Left hindlimb (tissue), 1 donor: ENCODE results near the gene PRSS36.
"Not testable (repeated sequence)": the region's sequence is repeated elsewhere in the genome, so short reads cannot be mapped to it uniquely, and the experiment has no call there.

Experiments
- DNase-seq: peaks from one replicate; pipeline ENCODE4 v3.0.0-alpha.2; 2018

The PRSS36 gene

DNA sequence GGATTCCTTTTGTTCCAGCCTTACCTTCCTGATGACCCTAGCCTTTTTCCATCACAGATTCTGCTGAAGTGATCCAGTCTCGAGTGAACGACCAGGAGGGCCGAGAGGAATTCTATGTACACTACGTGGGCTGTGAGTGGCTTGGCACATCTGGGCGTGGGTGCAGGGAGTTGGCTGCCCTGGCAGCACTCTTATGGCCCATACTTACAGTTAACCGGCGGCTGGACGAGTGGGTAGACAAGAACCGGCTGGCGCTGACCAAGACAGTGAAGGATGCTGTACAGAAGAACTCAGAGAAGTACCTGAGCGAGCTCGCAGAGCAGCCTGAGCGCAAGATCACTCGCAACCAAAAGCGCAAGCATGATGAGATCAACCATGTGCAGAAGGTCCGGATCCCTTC, 29.7 kb downstream of the PRSS36 start:
- peak; percentile 16 for DNase-seq

DNA sequence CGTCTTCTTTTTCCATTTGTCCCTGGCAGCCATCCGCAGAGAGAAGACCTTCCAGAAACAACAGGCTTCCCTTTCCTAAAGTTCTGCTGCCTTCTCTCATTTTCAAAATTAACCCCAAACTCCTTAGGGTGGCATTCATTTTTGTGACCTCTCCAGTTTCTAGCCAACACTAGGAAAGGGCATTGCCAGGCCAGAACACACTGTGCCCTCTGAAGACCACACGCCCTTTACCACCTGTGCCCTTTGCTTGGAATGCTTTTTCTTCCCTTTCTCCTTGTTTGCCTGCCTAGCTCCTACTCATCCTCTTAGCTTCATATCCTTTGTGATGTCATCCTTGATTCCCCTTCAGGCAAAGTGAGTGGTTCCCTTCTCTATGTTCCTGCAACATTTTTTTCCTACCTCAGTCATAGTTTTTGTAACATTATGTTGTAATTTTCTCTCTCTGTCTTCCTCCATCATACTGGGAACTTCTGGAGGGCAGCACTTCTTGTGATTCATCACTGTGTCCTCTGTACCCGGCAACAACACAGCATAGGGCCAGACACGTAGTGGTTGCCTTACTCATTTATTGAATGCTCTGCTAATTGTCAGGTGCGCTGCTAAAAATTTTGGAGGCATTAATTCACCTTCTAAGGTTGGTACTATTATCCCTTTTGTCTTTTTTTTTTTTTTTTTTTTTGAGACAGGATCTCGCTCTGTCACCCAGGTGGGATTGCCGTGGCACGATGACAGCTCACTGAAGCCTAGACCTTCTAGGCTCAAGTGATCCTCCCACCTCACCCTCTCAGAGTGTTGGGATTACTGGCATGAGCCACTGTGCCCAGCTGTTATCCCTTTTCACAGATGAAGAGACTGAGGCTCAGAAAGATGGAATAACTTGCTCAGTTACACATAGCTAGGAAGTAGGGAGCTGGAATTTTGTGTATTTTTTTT, 31.4 kb downstream of the PRSS36 start:
- peak; percentile 21 for DNase-seq

DNA sequence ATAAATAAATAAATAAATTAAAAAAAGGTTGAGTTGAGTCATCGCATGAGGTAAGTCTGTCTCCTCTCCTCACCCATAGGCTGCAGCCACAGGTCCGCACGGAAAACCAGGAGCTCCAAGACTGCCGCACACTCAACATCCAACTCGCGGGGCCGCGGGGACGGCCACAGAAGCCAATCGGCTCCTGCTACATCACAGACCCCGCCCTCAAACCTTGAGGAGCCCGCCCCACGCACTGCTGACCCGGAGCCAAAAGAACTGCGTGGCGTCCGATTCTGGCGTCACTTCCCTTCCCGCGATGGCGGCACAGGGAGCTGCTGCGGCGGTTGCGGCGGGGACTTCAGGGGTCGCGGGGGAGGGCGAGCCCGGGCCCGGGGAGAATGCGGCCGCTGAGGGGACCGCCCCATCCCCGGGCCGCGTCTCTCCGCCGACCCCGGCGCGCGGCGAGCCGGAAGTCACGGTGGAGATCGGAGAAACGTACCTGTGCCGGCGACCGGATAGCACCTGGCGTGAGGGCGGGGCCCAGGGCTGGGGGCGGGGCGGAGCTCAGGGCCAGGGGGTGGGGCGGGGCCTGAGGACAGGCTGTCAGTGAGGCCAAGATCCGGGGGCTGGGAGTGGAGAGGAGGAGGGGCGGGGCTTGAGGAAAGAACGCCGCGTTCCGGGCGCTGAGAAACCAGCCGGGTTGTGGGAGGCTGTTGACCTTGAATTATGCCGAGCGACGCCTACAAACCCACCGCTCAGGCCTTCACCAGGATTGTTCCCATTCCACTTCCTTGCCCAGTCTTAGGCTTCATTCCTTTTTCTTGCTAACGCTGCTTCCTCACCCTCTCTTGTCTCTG, 32.3 kb downstream of the PRSS36 start, which contains the start of gene KAT8:
KAT8 (plus strand) TSS at position 281 of the 839 bp plus-strand sequence; CDS start at position 299, 18 bp downstream.
- DNase-seq: peak; percentile 99

DNA sequence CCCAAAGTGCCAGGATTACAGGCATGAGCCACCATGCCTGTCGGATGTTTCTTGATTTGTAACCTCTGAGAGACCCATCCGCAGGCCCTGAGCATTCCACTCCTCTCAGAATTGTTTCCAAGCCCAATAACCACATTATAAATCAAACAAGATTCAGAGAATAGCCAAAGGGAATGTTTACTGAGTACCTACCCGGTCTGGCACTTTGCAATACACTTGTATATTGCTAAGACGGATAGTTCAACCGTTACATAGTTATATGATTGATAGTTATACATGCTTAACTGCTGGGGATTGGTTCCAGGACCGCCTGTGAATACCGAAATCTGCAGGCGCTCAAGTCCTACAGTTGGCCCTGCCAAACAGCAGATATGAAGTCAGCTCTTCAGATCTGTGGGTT, 35.4 kb downstream of the PRSS36 start:
- DNase-seq: no peak

DNA sequence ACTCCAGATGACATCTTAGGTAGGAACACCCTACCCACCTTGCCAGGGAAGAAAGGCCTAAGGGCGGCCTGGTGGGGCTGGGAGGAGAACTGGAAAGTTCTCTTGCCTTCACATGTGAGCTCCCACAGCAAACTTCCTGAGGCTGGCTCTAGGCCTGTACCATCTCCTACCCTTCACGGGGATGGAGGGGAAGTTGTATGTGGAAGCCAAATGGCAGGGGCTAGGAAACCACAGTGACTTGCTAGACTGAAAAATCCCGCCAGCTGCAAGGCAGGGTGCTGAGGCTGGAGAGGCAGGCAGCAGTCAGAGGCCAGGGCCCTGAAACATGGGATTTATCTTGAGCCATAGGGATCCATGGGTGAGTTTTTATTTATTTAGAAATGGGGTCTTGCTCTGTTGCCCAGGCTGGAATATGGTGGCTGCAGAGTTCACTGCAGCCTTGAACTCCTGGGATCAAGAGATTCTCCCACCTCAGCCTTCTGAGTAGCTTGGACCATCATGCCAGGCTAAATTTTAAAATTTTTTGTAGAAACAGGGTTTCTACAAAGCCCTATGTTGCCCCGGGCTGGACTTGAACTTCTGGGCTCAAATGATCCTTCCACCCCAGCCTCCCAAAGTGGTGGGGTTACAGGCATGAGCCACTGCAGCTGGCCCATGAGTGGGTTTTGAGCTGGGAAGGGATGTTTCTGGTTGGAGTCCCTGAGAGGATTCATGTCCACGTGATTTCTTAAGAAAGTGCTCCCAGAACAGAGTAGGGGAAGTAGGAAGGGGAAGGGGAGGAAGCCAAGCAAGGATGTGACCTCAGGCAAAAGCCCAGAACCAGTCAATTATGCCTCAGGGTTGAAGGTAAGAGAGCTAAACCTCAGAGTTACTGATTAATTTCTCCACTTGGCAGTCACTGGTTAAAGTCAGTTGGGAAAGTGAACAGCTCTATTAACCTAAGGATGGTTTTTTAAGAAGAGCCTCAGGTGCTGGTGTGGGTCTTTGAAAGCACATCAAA, 36.4 kb downstream of the PRSS36 start:
- DNase-seq: no peak

DNA sequence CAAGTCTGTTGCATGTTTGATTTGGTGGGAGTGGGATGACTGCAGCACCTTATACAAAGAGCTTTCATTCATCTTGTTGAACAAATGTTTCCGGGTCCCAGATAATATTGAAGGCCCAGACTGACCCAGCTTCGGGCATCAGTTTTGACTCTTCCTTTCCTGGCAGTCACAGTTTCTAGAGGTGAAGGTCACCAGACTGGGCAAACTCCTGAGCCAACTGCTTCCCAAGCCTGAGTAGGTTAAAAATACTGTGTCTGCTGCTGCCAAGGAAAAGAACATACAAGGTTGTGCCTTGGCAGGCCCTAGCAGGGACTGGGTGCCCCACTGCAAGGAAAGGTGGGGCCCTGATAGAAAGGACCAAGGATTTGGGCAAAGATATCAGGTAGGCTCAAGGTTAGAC, 37.2 kb downstream of the PRSS36 start:
- no peak for DNase-seq

DNA sequence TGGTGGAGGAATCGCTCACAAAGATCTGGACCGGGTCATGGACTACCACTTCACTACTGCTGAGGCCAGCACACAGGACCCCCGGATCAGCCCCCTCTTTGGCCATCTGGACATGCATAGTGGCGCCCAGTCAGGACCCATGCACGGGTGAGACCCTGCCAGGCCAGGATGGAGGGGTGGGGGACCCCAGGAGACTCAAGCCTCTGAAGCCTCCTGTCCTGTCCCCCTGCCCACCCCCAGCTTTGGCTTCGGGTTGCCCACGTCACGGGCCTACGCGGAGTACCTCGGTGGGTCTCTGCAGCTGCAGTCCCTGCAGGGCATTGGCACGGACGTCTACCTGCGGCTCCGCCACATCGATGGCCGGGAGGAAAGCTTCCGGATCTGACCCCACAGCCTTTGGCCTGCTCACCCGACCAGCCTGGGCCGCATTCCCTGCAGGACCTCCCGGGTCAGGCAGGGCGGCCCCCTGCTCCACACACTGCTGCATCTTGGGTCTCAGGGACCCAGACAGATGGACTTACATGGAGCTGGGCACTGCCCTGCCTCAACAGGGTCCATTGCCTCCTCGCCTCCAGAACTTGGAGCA, 37.9 kb downstream of the PRSS36 start:
- DNase-seq: no peak

DNA sequence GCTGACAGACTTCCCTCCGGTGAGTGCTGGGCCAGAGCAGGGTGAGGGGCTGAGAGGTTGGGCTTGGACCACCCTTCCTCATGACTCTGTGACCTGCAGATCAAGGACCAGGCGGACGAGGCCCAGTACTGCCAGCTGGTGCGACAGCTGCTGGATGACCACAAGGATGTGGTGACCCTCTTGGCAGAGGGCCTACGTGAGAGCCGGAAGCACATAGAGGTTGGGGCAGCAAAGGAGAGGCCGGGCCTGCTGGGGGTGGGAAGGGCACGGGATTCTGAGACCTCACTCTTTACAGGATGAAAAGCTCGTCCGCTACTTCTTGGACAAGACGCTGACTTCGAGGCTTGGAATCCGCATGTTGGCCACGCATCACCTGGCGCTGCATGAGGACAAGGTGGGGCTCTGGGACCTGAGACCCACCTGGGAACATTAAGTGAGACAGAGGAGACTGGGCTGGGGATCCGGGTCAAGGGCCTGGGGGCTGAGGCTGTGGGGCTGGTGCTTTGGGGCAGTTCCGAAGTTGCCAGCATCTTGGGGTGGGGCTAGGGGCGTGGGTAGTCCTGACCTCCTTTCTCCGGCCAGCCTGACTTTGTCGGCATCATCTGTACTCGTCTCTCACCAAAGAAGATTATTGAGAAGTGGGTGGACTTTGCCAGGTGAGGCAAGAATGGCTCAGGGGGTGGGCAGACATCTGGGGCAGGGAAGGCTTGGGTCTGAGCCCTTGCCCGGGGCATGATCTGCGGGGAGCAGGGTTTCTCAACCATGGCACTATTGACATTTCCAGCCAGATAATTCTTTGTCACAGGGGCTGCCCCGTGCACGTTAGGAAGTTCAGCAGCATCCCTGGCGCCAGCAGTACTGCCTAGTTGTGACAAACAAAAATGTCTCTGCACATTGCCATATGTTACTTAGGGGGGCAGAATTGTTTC, 39.5 kb downstream of the PRSS36 start:
- DNase-seq: no peak

DNA sequence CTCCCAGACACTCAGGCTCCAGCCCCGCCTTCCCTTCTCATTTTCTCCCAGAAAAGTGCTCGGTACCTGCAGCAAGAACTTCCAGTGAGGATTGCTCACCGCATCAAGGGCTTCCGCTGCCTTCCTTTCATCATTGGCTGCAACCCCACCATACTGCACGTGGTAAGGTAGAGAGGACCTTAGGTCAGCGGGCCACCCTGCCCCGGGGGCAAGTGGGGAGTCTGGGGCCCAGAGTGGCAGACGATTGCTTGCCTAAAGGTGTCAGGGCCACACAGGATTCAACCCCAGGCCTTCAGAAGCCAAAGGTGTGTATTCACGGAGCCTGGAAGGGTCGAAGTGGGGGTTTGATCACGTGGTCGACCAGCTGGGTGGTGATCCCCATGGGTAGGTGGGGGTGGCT, 40.2 kb downstream of the PRSS36 start:
- DNase-seq: no peak

DNA sequence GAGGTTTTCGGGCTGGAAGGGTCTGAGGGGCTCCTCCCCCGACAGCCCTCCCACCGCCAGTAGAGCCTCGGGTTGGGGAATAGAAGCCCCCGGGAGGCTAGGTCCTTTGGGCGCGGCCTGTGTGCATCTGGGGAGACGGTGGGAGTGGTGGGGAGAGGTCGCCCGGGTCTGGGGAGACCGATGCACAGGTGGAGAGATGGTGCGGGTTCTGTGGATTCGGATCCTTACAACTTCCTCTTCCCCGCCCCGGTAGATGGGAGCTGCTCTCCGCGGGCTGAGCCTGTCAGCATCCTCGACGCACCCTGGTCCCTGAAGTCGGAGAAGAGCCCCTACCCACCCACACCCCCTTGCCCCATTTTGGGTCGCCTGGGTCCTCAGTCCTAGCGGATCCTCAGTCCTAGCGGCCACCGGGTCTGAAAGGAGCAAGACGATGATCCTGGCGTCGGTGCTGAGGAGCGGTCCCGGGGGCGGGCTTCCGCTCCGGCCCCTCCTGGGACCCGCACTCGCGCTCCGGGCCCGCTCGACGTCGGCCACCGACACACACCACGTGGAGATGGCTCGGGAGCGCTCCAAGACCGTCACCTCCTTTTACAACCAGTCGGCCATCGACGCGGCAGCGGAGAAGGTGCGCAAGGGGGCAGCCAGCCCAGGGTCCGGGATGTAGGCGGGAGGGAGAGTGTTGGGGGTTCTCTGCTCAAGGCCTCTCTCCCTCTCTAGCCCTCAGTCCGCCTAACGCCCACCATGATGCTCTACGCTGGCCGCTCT, 40.9 kb downstream of the PRSS36 start:
- no peak for DNase-seq

DNA sequence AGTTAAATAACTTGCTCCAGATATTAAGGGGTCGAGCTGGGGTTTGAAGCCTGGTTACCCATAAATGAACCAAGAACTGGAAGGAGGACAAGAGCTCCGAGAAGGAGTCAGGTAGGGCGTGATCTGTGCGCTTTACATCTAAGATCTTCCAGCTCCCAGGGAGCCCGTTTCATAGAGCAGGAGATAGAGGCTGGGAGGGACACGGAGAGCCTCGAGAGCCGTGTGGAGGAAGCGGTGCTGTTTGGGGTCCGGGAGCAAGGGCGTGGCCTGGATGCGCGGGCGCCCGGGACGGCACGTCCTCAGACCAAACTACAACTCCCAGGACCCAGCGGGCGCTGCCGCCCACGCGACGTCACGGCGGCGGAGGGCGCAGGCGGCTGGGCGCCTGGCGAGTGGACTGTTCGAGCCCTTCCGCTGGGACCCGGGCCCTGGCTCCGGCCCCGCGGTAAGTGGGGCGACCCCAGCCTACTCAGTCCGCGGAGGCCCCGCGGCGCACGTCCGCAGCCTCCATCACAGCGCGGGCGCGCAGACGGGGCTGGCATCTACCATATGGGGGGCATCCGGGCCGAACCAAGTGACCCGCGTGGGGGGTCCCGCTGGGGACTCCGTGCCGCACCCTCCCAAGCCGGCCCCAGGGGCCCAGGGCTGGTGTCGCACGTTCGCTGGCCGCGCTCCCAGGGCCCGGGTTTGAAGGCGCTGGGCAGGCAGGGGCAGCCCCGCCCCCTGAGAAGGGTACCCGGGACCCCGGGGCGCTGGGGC, 41.7 kb downstream of the PRSS36 start, which contains the start of gene BCKDK:
BCKDK (plus strand) TSS at position 352 of the 759 bp plus-strand sequence. CDS start 838 bp downstream, outside the sequence.
- peak; percentile 81 for DNase-seq

DNA sequence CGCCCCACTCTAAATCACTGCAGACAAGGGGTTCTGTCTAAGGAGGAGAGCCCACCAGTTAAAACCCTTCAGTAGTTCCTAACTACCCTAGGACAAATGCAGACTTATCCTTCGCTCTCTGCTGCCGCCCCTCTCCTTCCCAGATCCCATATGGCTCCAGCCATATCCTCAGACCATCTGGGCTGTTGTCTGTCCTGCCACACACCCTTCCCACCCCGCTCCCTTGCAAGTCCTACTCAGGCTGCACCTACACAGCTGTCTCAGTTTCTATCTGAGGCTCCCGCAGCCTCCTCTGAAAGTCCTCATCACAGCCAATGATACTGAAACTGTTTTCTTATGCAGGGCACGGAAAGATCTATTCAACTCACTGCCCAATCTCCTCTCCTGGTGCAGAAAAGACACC, 42.4 kb downstream of the PRSS36 start:
- no peak for DNase-seq

DNA sequence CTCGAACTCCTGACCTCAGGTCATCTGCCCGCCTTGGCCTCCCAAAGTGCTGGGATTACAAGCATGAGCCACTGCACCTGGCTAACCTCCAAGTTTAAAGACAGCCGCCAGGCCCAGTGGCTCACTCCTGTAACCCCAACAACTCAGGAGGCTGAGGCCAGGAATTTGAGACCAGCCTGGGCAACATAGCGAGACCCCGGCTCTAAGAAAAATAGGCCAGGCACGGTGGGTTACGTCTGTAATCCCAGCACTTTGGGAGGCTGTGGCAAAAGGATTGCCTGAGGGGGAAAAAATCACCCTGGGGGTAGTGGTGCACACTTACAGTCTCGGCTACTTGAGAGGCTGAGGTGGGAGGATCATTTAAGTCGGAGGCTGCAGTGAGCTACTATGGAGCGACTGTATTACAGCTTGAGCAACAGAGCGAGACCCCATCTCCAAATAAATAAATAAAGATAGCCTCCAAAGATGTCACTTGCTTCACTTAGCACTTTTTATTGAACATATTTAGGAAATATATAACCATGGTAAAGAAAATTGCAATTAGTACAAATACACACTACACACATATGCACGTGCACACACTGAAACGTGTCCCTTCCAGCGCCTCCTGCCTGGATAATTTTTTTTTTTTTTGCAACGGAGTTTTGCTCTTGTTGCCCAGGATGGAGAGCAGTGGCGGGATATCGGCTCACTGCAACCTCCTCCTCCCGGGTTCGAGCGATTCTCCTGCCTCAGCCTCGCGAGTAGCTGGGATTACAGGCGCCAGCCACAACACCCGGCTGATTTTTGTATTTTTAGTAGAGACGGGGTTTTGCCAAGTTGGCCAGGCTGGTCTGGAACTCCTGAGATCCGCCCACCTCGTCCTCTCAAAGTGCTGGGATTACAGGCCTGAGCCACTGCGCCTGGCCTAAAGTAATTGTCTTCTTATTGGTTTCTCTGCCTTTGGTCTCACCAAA, 43.1 kb downstream of the PRSS36 start:
- DNase-seq: no peak

DNA sequence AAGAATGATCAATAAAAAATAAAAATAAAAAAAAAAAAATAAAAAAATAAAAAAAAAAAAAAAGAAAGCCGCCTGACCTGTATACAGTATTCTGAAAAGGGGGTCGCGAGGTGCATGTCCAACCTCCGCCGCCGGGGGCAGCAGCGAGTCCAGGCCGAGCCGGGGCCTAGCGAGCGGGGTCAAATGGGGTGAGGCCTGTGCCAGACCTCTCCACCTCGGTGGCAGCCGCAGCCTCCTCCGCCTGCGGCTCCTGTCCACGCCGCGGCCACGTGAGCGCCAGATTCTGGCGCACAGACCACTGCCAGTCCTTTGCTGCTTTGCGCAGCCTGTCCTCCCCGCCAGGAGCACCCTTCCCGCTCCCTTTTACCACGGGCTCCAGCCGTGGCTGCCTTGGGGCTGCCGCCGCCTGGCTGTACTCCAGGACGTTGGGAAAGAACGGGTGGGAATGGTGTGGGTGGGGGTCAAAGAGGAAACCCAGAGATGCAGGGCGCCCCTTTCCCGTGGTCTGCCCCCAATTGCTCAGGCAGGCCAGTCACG, 44.1 kb downstream of the PRSS36 start:
- DNase-seq: peak; percentile 77

DNA sequence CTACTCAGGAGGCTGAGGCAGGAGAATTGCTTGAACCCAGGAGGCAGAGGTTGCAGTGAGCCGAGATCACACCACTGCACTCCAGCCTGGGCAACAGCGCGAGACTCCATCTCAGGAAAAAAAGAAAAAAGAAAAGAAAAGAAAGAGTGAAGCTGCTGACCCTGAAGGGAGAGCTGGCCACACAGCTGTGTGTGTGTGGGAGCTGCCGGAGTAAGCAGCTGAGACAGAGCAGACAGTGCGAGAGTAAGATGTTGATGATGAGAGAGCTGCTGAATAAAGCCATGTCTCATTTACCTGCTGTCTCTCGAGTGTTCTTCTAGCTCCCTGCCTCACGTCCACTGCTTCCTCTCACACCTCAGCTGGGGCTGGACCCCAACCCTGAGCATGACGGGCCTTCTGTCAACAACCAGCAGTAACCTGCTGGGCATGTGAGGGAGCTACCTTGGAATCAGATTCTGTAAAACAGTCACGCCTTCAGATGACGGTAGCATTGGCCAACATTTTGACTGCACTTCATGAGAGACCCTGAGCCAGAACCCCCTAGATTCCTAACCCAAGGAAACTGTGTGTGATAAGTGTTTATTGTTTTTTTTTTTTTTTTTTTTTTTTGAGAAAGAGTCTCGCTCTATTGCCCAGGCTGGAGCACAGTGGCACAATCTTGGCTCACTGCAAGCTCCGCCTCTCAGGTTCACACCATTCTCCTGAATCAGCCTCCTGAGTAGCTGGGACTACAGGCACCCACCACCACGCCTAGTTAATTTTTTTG, 48.8 kb downstream of the PRSS36 start:
- DNase-seq: not testable (repeated sequence)

DNA sequence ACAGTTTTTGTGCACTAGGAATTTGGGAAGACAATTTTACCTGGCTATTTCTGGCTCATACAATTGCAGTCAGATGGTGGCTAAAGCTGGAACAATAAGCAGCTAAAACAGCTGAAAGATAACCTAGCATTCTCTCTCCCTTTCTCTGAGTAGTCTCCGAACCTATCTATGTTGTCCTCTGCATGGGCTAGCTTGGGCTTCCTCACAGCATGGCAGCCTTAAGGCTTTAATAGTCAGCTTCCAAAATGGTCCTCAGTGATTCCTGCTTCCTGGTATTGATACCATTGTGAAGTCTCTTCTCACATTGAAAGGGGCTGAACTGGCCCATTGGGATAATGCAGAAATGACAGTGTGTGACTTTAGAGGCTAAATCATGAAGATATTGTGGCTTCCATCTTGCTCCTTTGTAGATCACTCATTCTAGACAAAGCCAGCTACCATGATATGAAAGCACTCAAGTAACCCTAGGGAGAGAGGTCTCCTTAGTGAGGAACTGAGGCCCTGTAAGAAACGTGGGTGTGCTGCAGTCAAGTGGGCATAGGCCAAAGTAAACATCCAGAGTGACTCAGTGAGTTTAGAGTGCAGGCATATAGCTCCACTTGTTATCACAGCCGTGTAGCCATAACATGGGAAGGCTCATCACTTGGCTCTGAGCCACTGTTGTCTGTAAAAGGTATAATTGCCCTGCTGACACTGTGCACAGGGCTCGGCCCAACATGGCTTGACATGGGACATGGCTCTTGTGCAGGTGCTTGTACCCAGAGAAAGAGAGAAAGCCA, 49.8 kb downstream of the PRSS36 start:
- no peak for DNase-seq
